ENCODE data around the gene FNBP1.

DNA sequence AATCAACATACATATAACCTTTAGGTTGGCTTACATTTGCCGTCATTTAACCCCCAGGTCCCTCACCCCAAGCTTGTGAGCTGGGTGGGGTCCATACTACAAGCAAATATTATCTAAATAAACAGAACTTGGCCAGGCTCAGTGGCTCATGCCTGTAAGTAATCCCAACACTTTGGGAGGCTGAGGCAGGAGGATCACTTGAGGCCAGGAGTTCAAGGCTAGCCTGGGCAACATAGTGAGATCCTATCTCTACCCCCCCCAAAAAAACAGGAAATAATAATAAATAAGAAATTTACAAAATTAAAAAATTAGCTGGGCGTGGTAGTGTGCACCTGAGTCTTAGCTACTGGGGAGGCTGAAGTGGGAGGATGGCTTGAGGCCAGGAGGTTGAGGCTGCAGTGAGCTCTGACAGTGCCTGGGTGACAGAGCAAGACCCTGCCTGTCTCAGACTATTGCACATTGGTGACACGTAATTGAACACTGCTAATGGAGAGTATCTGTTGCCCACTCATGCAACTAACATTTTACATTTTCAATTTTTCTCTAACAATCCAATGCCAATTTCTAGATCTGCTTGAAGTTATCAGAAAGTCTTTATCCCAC, 18.9 kb downstream of the FNBP1 start:
- TF ChIP-seq, protein P1, sequence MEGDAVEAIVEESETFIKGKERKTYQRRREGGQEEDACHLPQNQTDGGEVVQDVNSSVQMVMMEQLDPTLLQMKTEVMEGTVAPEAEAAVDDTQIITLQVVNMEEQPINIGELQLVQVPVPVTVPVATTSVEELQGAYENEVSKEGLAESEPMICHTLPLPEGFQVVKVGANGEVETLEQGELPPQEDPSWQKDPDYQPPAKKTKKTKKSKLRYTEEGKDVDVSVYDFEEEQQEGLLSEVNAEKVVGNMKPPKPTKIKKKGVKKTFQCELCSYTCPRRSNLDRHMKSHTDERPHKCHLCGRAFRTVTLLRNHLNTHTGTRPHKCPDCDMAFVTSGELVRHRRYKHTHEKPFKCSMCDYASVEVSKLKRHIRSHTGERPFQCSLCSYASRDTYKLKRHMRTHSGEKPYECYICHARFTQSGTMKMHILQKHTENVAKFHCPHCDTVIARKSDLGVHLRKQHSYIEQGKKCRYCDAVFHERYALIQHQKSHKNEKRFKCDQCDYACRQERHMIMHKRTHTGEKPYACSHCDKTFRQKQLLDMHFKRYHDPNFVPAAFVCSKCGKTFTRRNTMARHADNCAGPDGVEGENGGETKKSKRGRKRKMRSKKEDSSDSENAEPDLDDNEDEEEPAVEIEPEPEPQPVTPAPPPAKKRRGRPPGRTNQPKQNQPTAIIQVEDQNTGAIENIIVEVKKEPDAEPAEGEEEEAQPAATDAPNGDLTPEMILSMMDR (IDR thresholded peaks at IDR 0.05 in 4 of 5, conservative IDR thresholded peaks at IDR 0.05 in 1 of 5), result no peak
- no peak for TF ChIP-seq POLR2A (IDR thresholded peaks at IDR 0.05)
